ENCODE measurements around the gene KRTAP12-3.

GRCh38 chr21:44647222-44647552, 10.5 kb upstream of the KRTAP12-3 start:
- no peak for TF ChIP-seq CTCF (IDR thresholded peaks at IDR 0.05)
- TF ChIP-seq POLR2A (IDR thresholded peaks at IDR 0.05), result no peak
- no peak for TF ChIP-seq POLR2AphosphoS5 (IDR thresholded peaks at IDR 0.05)

Measured in breast epithelium (tissue), 3 donors.